Hair follicular keratinocyte (primary cell): ENCODE measurements around the gene TBCK. TPM values are rescaled to one million over a fixed set of nuclear protein-coding genes. Genes with fewer than 3 reads are reported as not detected.

Experiments
- total RNA-seq: library from RNA; depleted of rRNA; stranded (reverse); fragments of >200 nt; gene quantifications from 2 replicates; pipeline ENCODE4 v1.2.3, GENCODE V29; 2015

TBCK gene
- 10.0 and 18.0 TPM in 2 replicates for total RNA-seq

GRCh38 chr4:106315968-106316772, at the start of gene TBCK, which contains the start of gene AIMP1:
TBCK (minus strand) TSS chr4:106316209; CDS start chr4:106308960, 7,249 bp downstream.
AIMP1 (plus strand) TSS chr4:106316550; CDS start chr4:106325010, 8,460 bp downstream.

Other genes with a start within 250 kb of the TBCK start
- 24.2 and 32.9 TPM in 2 replicates for gene AIMP1, start 341 bp upstream of the TBCK start, total RNA-seq
- gene GIMD1, start 52.6 kb upstream of the TBCK start, total RNA-seq: not detected in 2 replicates